Measurements from ENCODE around the gene ADAMTSL3. TPM values are rescaled to one million over a fixed set of nuclear protein-coding genes. Genes with fewer than 3 reads are reported as not detected.
"Not testable (repeated sequence)": the region's sequence is repeated elsewhere in the genome, so short reads cannot be mapped to it uniquely, and the experiment has no call there.

The ADAMTSL3 gene
- polyA plus RNA-seq, 1 donor from 2014 or later = 0.51 TPM

- H3K27ac ChIP-seq (ENCODE audit: low read length) = no peak overlapping the region
Measured at GRCh38 chr15:83961311-83961710, 307.4 kb downstream of the ADAMTSL3 start.

GRCh38 chr15:83964967-83965366 is 311.0 kb downstream of the ADAMTSL3 start:
- not testable (repeated sequence) for H3K9me3 ChIP-seq (ENCODE audit: low read length); H3K4me2 ChIP-seq (ENCODE audit: low read length); H3K4me3 ChIP-seq (ENCODE audit: low read length); H3F3A ChIP-seq (ENCODE audit: insufficient read depth, low read length, poor library complexity, severe bottlenecking); H3K79me2 ChIP-seq (replicated peaks; ENCODE audit: insufficient read depth, low read length); H3K27ac ChIP-seq (ENCODE audit: low read length); H4K20me1 ChIP-seq (ENCODE audit: insufficient read depth); H3K36me3 ChIP-seq (ENCODE audit: insufficient read depth, low read length); H2AFZ ChIP-seq (ENCODE audit: low read depth, low read length); H3K9me2 ChIP-seq (ENCODE audit: insufficient read depth, low read length); H3K9ac ChIP-seq (ENCODE audit: low read length); H3K27me3 ChIP-seq (ENCODE audit: insufficient read depth, low read depth, low read length)

More at GRCh38 chr15:83961311-83961710, 307.4 kb downstream of the ADAMTSL3 start:
- no peak overlapping the region for H3K9ac ChIP-seq (ENCODE audit: low read length)
- no peaks in the 10 kb centered on the region for H3K9me3 ChIP-seq (ENCODE audit: low read length)
- no peaks in the 10 kb centered on the region for H4K20me1 ChIP-seq (ENCODE audit: insufficient read depth)
- H3K9me2 ChIP-seq (ENCODE audit: insufficient read depth, low read length) = no peaks in the 10 kb centered on the region
- no peak overlapping the region for H2AFZ ChIP-seq (ENCODE audit: low read depth, low read length)
- no peaks in the 10 kb centered on the region for H3K79me2 ChIP-seq (replicated peaks; ENCODE audit: insufficient read depth, low read length)
- TF ChIP-seq EZH2 (IDR thresholded peaks at IDR 0.05; ENCODE audit: borderline replicate concordance, insufficient read depth, low read length, poor library complexity, severe bottlenecking) (no peak), TAF1 (IDR thresholded peaks at IDR 0.05; ENCODE audit: low read depth) (no peak), MXI1 (conservative IDR thresholded peaks at IDR 0.05; ENCODE audit: poor library complexity, severe bottlenecking) (no peak)
- H3K36me3 ChIP-seq (ENCODE audit: insufficient read depth, low read length) = no peaks in the 10 kb centered on the region
- H3K27me3 ChIP-seq (ENCODE audit: insufficient read depth, low read depth, low read length) = no peaks in the 10 kb centered on the region
- no peaks in the 10 kb centered on the region for H3F3A ChIP-seq (ENCODE audit: insufficient read depth, low read length, poor library complexity, severe bottlenecking)
- H3K4me3 ChIP-seq (ENCODE audit: low read length) = no peak overlapping the region
- H3K4me2 ChIP-seq (ENCODE audit: low read length) = no peak overlapping the region

- H3F3A ChIP-seq (ENCODE audit: insufficient read depth, low read length, poor library complexity, severe bottlenecking) = no peaks in the 10 kb centered on the region
- H3K9me3 ChIP-seq (ENCODE audit: low read length) = no peaks in the 10 kb centered on the region
- H2AFZ ChIP-seq (ENCODE audit: low read depth, low read length) = no peak overlapping the region
- no peaks in the 10 kb centered on the region for H3K79me2 ChIP-seq (replicated peaks; ENCODE audit: insufficient read depth, low read length)
- H3K4me3 ChIP-seq (ENCODE audit: low read length) = no peak overlapping the region
- H3K27me3 ChIP-seq (ENCODE audit: insufficient read depth, low read depth, low read length) = no peaks in the 10 kb centered on the region
- no peaks in the 10 kb centered on the region for H3K9me2 ChIP-seq (ENCODE audit: insufficient read depth, low read length)
- no peak overlapping the region for H3K27ac ChIP-seq (ENCODE audit: low read length)
- no peaks in the 10 kb centered on the region for H3K36me3 ChIP-seq (ENCODE audit: insufficient read depth, low read length)
- TF ChIP-seq EZH2 (IDR thresholded peaks at IDR 0.05; ENCODE audit: borderline replicate concordance, insufficient read depth, low read length, poor library complexity, severe bottlenecking) = no peak
- TF ChIP-seq EP300 (conservative IDR thresholded peaks at IDR 0.05; ENCODE audit: poor library complexity, severe bottlenecking) = no peak
- TF ChIP-seq REST (IDR thresholded peaks at IDR 0.05; ENCODE audit: borderline replicate concordance) = no peak
- no peak for TF ChIP-seq CTCF (IDR thresholded peaks at IDR 0.05; ENCODE audit: poor library complexity, severe bottlenecking)
- no peak overlapping the region for H3K9ac ChIP-seq (ENCODE audit: low read length)
- no peaks in the 10 kb centered on the region for H4K20me1 ChIP-seq (ENCODE audit: insufficient read depth)
- no peak overlapping the region for H3K4me2 ChIP-seq (ENCODE audit: low read length)
Measured at GRCh38 chr15:83970295-83970890, 316.5 kb downstream of the ADAMTSL3 start.

Data from neural cell (in vitro differentiated cells).